Kidney (tissue), 11 donors: Measurements from ENCODE around the gene GTF2I. TPM values are rescaled to one million over a fixed set of nuclear protein-coding genes. Genes with fewer than 3 reads are reported as not detected.
"Not testable (repeated sequence)": the region's sequence is repeated elsewhere in the genome, so short reads cannot be mapped to it uniquely, and the experiment has no call there.

Experiments
- DNase-seq, 5 donors: peaks; one replicate each; pipeline ENCODE4 v3.0.0-alpha.2; 2013 to 2020
- FAIRE-seq: peaks from 2 replicates; lab custom pipeline; 2012; peaks lifted over from hg19 to GRCh38; lab: Jason Lieb, UNC
- H3K27ac ChIP-seq, 2 donors: one replicate each; pipeline ENCODE4 v1.7.0; 2013; ENCODE audit warnings: low read depth in 2 of 2, low read length in 2 of 2, inconsistent platforms in 1 of 2
- H3K27me3 ChIP-seq: one replicate; pipeline ENCODE4 v1.7.1; 2013; ENCODE audit warnings: low read length, inconsistent platforms; ENCODE audit not compliant: control insufficient read depth, insufficient read depth
- H3K36me3 ChIP-seq, 3 donors: one replicate each; pipeline versions ENCODE4 v1.7.0 to v1.7.1; 2013; ENCODE audit warnings: low read length in 3 of 3, control low read depth in 1 of 3, inconsistent platforms in 1 of 3; ENCODE audit not compliant: insufficient read depth in 3 of 3, control insufficient read depth in 2 of 3
- H3K4me1 ChIP-seq, 3 donors: one replicate each; pipeline versions ENCODE4 v1.7.0 to v1.7.1; 2013; ENCODE audit warnings: low read length in 3 of 3, inconsistent platforms in 1 of 3, low read depth in 1 of 3; ENCODE audit not compliant: control insufficient read depth in 2 of 3, insufficient read depth in 2 of 3
- H3K4me3 ChIP-seq, 3 donors: one replicate each; pipeline versions ENCODE4 v1.7.0 to v1.8.1; 2013; ENCODE audit warnings: low read length in 3 of 3, control low read depth in 1 of 3, inconsistent platforms in 1 of 3
- H3K9ac ChIP-seq, 3 donors: one replicate each; pipeline versions ENCODE4 v1.7.0 to v1.7.1; 2013; ENCODE audit warnings: low read length in 3 of 3, control low read depth in 1 of 3, inconsistent platforms in 1 of 3
- H3K9me3 ChIP-seq, 3 donors: one replicate each; pipeline versions ENCODE4 v1.7.0 to v1.7.1; 2013; ENCODE audit warnings: low read length in 3 of 3, control low read depth in 1 of 3, inconsistent platforms in 1 of 3; ENCODE audit not compliant: control insufficient read depth in 2 of 3, insufficient read depth in 1 of 3
- intact Hi-C: fragments of 100-400 bp; cut with DNase I; formaldehyde crosslinking; loops from one replicate; pipeline ENCODE4 v1.11.1; 2022
- polyA plus RNA-seq: library from polyadenylated mRNA; stranded (reverse); fragments of 350-450 nt; fragmentation: Illumina TruSeq; extraction: RNeasy Lipid Tissue Mini Kit (QIAGEN cat#74804); gene quantifications from one replicate; pipeline ENCODE4 v1.2.3, GENCODE V29; 2014; ENCODE audit warnings: low read depth, low replicate concordance; ENCODE audit not compliant: insufficient read depth
- total RNA-seq: library from RNA; stranded (reverse); fragmentation: NEBNext Ultra II Directional; extraction: Animal tissue kit (Norgen Biotek cat#: 25700); gene quantifications from one replicate; pipeline ENCODE4 v1.2.1, GENCODE V29; 2021
- donor health status: control.
- donor health status: control.
- donor health status: DM: yes; HTN: yes; CAD: no.
- donor health status: Normal renal cell carcinoma (clear cell type).

Gene GTF2I
- total and polyA plus RNA-seq, 2 donors from 2014 or later: 31.8 to 241 TPM

GRCh38 chr7:74753921-74754482 lies 96.5 kb downstream of the GTF2I start:
- intact Hi-C loops, DNase-seq: not testable (repeated sequence)

GRCh38 chr7:74756673-74757072 lies 99.2 kb downstream of the GTF2I start:
- H3K27ac ChIP-seq, H3K9ac ChIP-seq, H3K4me3 ChIP-seq, intact Hi-C loops, H3K9me3 ChIP-seq, H3K27me3 ChIP-seq, H3K36me3 ChIP-seq, FAIRE-seq, H3K4me1 ChIP-seq: not testable (repeated sequence)
- peak in 1 of 5 donors; percentile 14 for DNase-seq

More at GRCh38 chr7:74753921-74754482, 96.5 kb downstream of the GTF2I start:
- H3K9me3 ChIP-seq, H3K36me3 ChIP-seq, FAIRE-seq, H3K9ac ChIP-seq, H3K4me1 ChIP-seq, H3K4me3 ChIP-seq, H3K27me3 ChIP-seq, H3K27ac ChIP-seq: not testable (repeated sequence)

- H3K4me1 ChIP-seq, H3K9ac ChIP-seq, H3K36me3 ChIP-seq, H3K27me3 ChIP-seq, H3K9me3 ChIP-seq, DNase-seq, H3K27ac ChIP-seq, intact Hi-C loops, H3K4me3 ChIP-seq, FAIRE-seq: not testable (repeated sequence)
Measured at GRCh38 chr7:74758268-74758667, 100.8 kb downstream of the GTF2I start.

GRCh38 chr7:74758982-74759381 lies 101.5 kb downstream of the GTF2I start:
- H3K27me3 ChIP-seq, H3K9me3 ChIP-seq, FAIRE-seq, H3K4me3 ChIP-seq, H3K36me3 ChIP-seq, intact Hi-C loops, DNase-seq, H3K9ac ChIP-seq, H3K27ac ChIP-seq, H3K4me1 ChIP-seq: not testable (repeated sequence)

- H3K36me3 ChIP-seq, H3K9ac ChIP-seq, H3K27me3 ChIP-seq, H3K9me3 ChIP-seq, intact Hi-C loops, H3K4me3 ChIP-seq, DNase-seq, H3K27ac ChIP-seq, H3K4me1 ChIP-seq, FAIRE-seq: not testable (repeated sequence)
Measured at GRCh38 chr7:74765205-74765918, 107.8 kb downstream of the GTF2I start.

- H3K4me1 ChIP-seq, H3K9me3 ChIP-seq, H3K36me3 ChIP-seq, H3K9ac ChIP-seq, FAIRE-seq, H3K4me3 ChIP-seq, DNase-seq, intact Hi-C loops, H3K27ac ChIP-seq, H3K27me3 ChIP-seq: not testable (repeated sequence)
Measured at GRCh38 chr7:74766509-74766908, 109.0 kb downstream of the GTF2I start.

- H3K4me1 ChIP-seq, H3K4me3 ChIP-seq, H3K36me3 ChIP-seq, H3K9me3 ChIP-seq, FAIRE-seq, H3K27me3 ChIP-seq, H3K9ac ChIP-seq, intact Hi-C loops, H3K27ac ChIP-seq: not testable (repeated sequence)
- DNase-seq: peak in 2 of 5 donors; percentile 1 to 59
Measured at GRCh38 chr7:74766991-74767390, 109.5 kb downstream of the GTF2I start.

- H3K9ac ChIP-seq, H3K27me3 ChIP-seq, H3K36me3 ChIP-seq, H3K27ac ChIP-seq, intact Hi-C loops, FAIRE-seq, H3K4me1 ChIP-seq, H3K9me3 ChIP-seq, H3K4me3 ChIP-seq: not testable (repeated sequence)
- DNase-seq: peak in 1 of 5 donors; percentile 57
Measured at GRCh38 chr7:74770062-74770461, 112.5 kb downstream of the GTF2I start.
